CD14-positive monocyte (primary cell): Measurements from ENCODE around the gene YOD1. TPM values are rescaled to one million over a fixed set of nuclear protein-coding genes. Genes with fewer than 3 reads are reported as not detected.

Experiments used
- DNase-seq, 3 donors: peaks; one replicate each; pipeline ENCODE4 v3.0.0-alpha.2; 2011 to 2022
- H2AFZ ChIP-seq: 2 replicates; pipeline ENCODE4 v1.6.0; 2012; ENCODE audit warnings: mild to moderate bottlenecking, low read depth, low read length, inconsistent platforms; ENCODE audit not compliant: insufficient read depth, poor library complexity, severe bottlenecking
- H3K27ac ChIP-seq, 2 donors: 1 replicate in 1 of 2; 2 replicates in 1 of 2; pipeline ENCODE4 v1.5.1; 2012 to 2013; ENCODE audit warnings: low read length in 2 of 2, control low read depth in 1 of 2, inconsistent platforms in 1 of 2, low read depth in 1 of 2, mild to moderate bottlenecking in 1 of 2
- H3K27me3 ChIP-seq, 2 donors: one replicate each; pipeline versions ENCODE4 v1.6.0 to v1.6.1; 2011 to 2013; ENCODE audit warnings: low read length in 2 of 2; ENCODE audit not compliant: control insufficient read depth in 2 of 2, insufficient read depth in 2 of 2
- H3K36me3 ChIP-seq, 2 donors: replicated peaks in 1 of 2; 1 replicate in 1 of 2; 2 replicates in 1 of 2; pipeline versions ENCODE4 v1.5.1 to v1.6.1; 2012 to 2013; ENCODE audit warnings: low read length in 2 of 2, control low read depth in 1 of 2, inconsistent platforms in 1 of 2, mild to moderate bottlenecking in 1 of 2; ENCODE audit not compliant: insufficient read depth in 2 of 2, control insufficient read depth in 1 of 2
- H3K4me1 ChIP-seq, 2 donors: 1 replicate in 1 of 2; 2 replicates in 1 of 2; pipeline versions ENCODE4 v1.5.1 to v1.6.1; 2012 to 2013; ENCODE audit warnings: low read length in 2 of 2, control low read depth in 1 of 2, inconsistent platforms in 1 of 2, mild to moderate bottlenecking in 1 of 2, moderate library complexity in 1 of 2; ENCODE audit not compliant: insufficient read depth in 2 of 2, control insufficient read depth in 1 of 2
- H3K4me2 ChIP-seq: replicated peaks from 2 replicates; pipeline ENCODE3; 2012; ENCODE audit warnings: low read length, moderate library complexity, mild to moderate bottlenecking; ENCODE audit not compliant: poor library complexity, severe bottlenecking; ENCODE audit errors: extremely low read depth
- H3K4me3 ChIP-seq, 3 experiments: fragments of 200-600 bp in 1 of 3; sonication (generic) in 1 of 3; replicated peaks in 1 of 3; 1 replicate in 2 of 3; 2 replicates in 1 of 3; pipeline ENCODE4 v1.5.1; 2011 to 2013; ENCODE audit warnings: low read length in 3 of 3, mild to moderate bottlenecking in 3 of 3, control low read depth in 2 of 3, low read depth in 2 of 3, inconsistent platforms in 1 of 3, moderate library complexity in 1 of 3
- H3K79me2 ChIP-seq: 2 replicates; pipeline ENCODE4 v1.6.0; 2012; ENCODE audit warnings: mild to moderate bottlenecking, control low read depth, inconsistent platforms, low read length, moderate library complexity; ENCODE audit not compliant: insufficient read depth
- H3K9ac ChIP-seq: 2 replicates; pipeline ENCODE4 v1.6.0; 2017; ENCODE audit warnings: low read length, mild to moderate bottlenecking; ENCODE audit not compliant: insufficient read depth, poor library complexity, severe bottlenecking
- H3K9me3 ChIP-seq, 2 donors: replicated peaks in 1 of 2; 1 replicate in 1 of 2; 2 replicates in 1 of 2; pipeline versions ENCODE4 v1.5.1 to v1.6.1; 2012 to 2013; ENCODE audit warnings: low read length in 2 of 2, control low read depth in 1 of 2; ENCODE audit not compliant: control insufficient read depth in 1 of 2, insufficient read depth in 1 of 2
- H4K20me1 ChIP-seq: 2 replicates; pipeline ENCODE4 v1.6.0; 2012; ENCODE audit warnings: mild to moderate bottlenecking, low read length, control low read depth, moderate library complexity; ENCODE audit not compliant: insufficient read depth
- H3K27ac Mint-ChIP-seq, 7 donors: one replicate each; pipeline ENCODE4 v1.8.0; 2020; ENCODE audit warnings: mild to moderate bottlenecking in 7 of 7, mixed read lengths in 7 of 7, moderate library complexity in 6 of 7, inconsistent platforms in 2 of 7
- H3K27me3 Mint-ChIP-seq, 3 donors: one replicate each; pipeline ENCODE4 v1.8.0; 2021 to 2022; ENCODE audit warnings: low read depth in 3 of 3, mild to moderate bottlenecking in 3 of 3, mixed read lengths in 3 of 3, moderate library complexity in 3 of 3, inconsistent platforms in 1 of 3
- H3K36me3 Mint-ChIP-seq, 2 donors: one replicate each; pipeline ENCODE4 v1.8.0; 2020; ENCODE audit warnings: mixed read lengths in 2 of 2, inconsistent platforms in 1 of 2, mild to moderate bottlenecking in 1 of 2
- H3K4me1 Mint-ChIP-seq: one replicate; pipeline ENCODE4 v1.8.0; 2020; ENCODE audit warnings: mild to moderate bottlenecking, mixed read lengths
- H3K4me3 Mint-ChIP-seq, 2 donors: one replicate each; pipeline ENCODE4 v1.8.0; 2020; ENCODE audit warnings: mild to moderate bottlenecking in 2 of 2, mixed read lengths in 2 of 2, moderate library complexity in 1 of 2
- H3K9me3 Mint-ChIP-seq, 7 donors: one replicate each; pipeline ENCODE4 v1.8.0; 2020 to 2022; ENCODE audit warnings: mixed read lengths in 7 of 7, mild to moderate bottlenecking in 6 of 7, moderate library complexity in 6 of 7, inconsistent platforms in 2 of 7
- CTCF ChIP-seq: fragments of 200-600 bp; IDR thresholded peaks from one replicate; pipeline ENCODE4 v1.8.0; 2022; ENCODE audit warnings: antibody characterized with exemption, mild to moderate bottlenecking
- WGBS: methylation state at CpG from one replicate; pipeline ENCODE4 v1.1.5; 2013; ENCODE audit warnings: missing lambda C conversion rate; ENCODE audit not compliant: insufficient coverage; 5-methylcytosine and 5-hydroxymethylcytosine counted together
- intact Hi-C, 2 donors: fragments of 100-400 bp; cut with micrococcal nuclease; formaldehyde crosslinking; loops; one replicate each; pipeline versions ENCODE4 v1.15.0 to v1.15.1; 2023
- polyA plus RNA-seq, 3 donors: library from polyadenylated mRNA; depleted of rRNA in 1 of 3; unstranded in 2 of 3; stranded (reverse) in 1 of 3; fragments of 300-500 nt in 2 of 3; fragments of >200 nt in 1 of 3; fragmentation: Illumina TruSeq in 2 of 3; gene quantifications; 1 replicate in 2 of 3; 2 replicates in 1 of 3; pipeline ENCODE4 v1.2.3, GENCODE V29; 2012 to 2021

The YOD1 gene
- polyA plus RNA-seq, 3 donors, result 1.6 to 8.2 (median 1.7) TPM

GRCh38 chr1:207030522-207031009 is 20.4 kb downstream of the YOD1 start:
- H3K27ac Mint-ChIP-seq, result no peak overlapping the region
- Histone ChIP-seq H3K27me3 (no peaks in the 10 kb centered on the region), H4K20me1 (no peaks in the 10 kb centered on the region), H3K4me3 (no peak overlapping the region), H3K9ac (no peak overlapping the region), H3K4me1 (no peaks in the 10 kb centered on the region), H3K4me2 (no peak overlapping the region), H3K36me3 (no peaks in the 10 kb centered on the region), H3K9me3 (no peaks in the 10 kb centered on the region), H3K27ac (no peak overlapping the region), H3K79me2 (no peaks in the 10 kb centered on the region), H2AFZ (no peak overlapping the region)
- H3K9me3 Mint-ChIP-seq, result no peaks in the 10 kb centered on the region
- 100% methylated on average over 1 of the region's 5 CpGs for WGBS
- peaks cover 7 to 11% (median 8%) of the 10 kb centered on the region in 3 donors for H3K27me3 Mint-ChIP-seq
- H3K36me3 Mint-ChIP-seq, result no peaks in the 10 kb centered on the region
- no peak for DNase-seq
- intact Hi-C loops, result no loop called here
- TF ChIP-seq CTCF, result no peak
- peaks cover 9% of the 10 kb centered on the region for H3K4me1 Mint-ChIP-seq
- H3K4me3 Mint-ChIP-seq, result no peak overlapping the region

GRCh38 chr1:207029701-207030521 is 21.1 kb downstream of the YOD1 start:
- WGBS, result 95% methylated on average over 4 of the region's 5 CpGs
- Histone ChIP-seq H3K27me3 (no peaks in the 10 kb centered on the region), H3K9ac (no peak overlapping the region), H3K4me3 (no peak overlapping the region), H4K20me1 (no peaks in the 10 kb centered on the region), H3K79me2 (no peaks in the 10 kb centered on the region), H3K4me1 (peaks cover 5% of the 10 kb centered on the region in 2 donors), H3K9me3 (no peaks in the 10 kb centered on the region), H3K27ac (no peak overlapping the region), H3K36me3 (no peaks in the 10 kb centered on the region), H3K4me2 (no peak overlapping the region), H2AFZ (no peak overlapping the region)
- no peak for DNase-seq
- intact Hi-C loops, result no loop called here
- no peaks in the 10 kb centered on the region for H3K36me3 Mint-ChIP-seq
- H3K4me1 Mint-ChIP-seq, result peaks cover 14% of the 10 kb centered on the region
- H3K27me3 Mint-ChIP-seq, result peaks cover 6 to 7% (median 7%) of the 10 kb centered on the region in 3 donors
- no peak overlapping the region for H3K27ac Mint-ChIP-seq
- no peak for TF ChIP-seq CTCF
- no peak overlapping the region for H3K4me3 Mint-ChIP-seq
- no peaks in the 10 kb centered on the region for H3K9me3 Mint-ChIP-seq
